ENCODE data around the gene CLRN3.

- TF ChIP-seq POLR2A (IDR thresholded peaks at IDR 0.05) (no peak), POLR2AphosphoS5 (IDR thresholded peaks at IDR 0.05) (no peak)
- TF ChIP-seq, protein P1, sequence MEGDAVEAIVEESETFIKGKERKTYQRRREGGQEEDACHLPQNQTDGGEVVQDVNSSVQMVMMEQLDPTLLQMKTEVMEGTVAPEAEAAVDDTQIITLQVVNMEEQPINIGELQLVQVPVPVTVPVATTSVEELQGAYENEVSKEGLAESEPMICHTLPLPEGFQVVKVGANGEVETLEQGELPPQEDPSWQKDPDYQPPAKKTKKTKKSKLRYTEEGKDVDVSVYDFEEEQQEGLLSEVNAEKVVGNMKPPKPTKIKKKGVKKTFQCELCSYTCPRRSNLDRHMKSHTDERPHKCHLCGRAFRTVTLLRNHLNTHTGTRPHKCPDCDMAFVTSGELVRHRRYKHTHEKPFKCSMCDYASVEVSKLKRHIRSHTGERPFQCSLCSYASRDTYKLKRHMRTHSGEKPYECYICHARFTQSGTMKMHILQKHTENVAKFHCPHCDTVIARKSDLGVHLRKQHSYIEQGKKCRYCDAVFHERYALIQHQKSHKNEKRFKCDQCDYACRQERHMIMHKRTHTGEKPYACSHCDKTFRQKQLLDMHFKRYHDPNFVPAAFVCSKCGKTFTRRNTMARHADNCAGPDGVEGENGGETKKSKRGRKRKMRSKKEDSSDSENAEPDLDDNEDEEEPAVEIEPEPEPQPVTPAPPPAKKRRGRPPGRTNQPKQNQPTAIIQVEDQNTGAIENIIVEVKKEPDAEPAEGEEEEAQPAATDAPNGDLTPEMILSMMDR (IDR thresholded peaks at IDR 0.05): no peak
Measured at GRCh38 chr10:127836966-127837365, 55.8 kb downstream of the CLRN3 start.
